Activated gamma-delta T cell treated with Interleukin-2 at 50 U/mL for 16 hours (primary cell): ENCODE data around the gene KRT74.

Source experiments
- DNase-seq: peaks from one replicate; pipeline ENCODE4 v3.0.0-alpha.2; 2020

The KRT74 gene

DNA sequence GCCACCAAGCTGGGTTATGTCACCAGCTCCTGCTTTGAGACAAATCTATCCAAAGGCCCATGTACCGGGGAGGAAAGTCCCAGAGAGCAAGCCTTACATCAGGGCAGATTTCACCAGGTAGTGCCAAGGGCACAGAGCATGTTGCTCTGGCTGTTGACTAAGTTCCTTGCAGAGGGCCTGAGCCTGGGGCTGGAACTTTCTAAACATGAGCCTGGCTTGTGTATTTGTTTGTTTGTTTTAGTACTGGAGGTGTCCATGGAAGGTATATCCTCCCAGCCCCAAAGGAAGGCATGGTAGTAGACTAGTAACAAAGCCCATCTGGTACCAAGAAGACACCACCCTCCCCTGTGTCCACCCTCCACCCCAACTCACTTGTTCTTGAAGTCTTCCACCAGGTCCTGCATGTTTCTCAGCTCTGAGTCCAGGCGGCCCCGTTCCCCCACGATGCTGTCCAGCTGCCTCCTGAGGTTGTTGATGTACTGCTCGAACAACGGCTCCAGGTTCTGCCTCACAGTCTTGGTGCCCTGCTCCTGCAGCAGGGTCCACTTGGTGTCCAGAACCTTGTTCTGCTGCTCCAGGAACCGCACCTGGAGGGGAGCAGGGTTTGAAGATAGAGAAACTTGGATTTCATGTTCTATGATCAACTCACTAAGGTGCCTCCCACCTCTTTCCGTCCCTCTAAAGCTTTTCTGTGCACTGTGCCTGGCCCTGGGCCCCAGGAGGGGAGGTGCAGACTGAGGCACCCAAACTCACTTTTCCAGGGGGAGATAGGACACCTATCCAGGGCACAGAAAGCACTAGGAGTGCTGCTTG is 54.9 kb downstream of the KRT74 start:
- no peak for DNase-seq

DNA sequence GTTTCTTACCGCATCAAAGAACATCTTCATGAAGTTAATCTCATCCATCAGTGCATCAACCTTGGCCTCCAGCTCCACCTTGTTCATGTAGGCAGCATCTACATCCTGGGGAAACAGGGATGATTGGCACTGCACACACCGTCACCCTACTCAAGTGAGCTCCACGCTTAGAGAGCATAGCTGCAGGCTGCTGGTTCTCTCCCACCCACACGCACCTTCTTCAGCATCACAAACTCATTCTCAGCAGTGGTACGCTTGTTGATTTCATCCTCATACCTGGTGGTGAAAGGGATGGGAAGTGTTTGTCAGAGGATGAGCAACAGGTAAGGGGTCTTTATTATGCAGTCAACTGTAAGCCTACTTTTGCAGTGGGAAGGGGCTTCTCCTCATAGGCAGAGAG is 55.8 kb downstream of the KRT74 start:
- DNase-seq: no peak

DNA sequence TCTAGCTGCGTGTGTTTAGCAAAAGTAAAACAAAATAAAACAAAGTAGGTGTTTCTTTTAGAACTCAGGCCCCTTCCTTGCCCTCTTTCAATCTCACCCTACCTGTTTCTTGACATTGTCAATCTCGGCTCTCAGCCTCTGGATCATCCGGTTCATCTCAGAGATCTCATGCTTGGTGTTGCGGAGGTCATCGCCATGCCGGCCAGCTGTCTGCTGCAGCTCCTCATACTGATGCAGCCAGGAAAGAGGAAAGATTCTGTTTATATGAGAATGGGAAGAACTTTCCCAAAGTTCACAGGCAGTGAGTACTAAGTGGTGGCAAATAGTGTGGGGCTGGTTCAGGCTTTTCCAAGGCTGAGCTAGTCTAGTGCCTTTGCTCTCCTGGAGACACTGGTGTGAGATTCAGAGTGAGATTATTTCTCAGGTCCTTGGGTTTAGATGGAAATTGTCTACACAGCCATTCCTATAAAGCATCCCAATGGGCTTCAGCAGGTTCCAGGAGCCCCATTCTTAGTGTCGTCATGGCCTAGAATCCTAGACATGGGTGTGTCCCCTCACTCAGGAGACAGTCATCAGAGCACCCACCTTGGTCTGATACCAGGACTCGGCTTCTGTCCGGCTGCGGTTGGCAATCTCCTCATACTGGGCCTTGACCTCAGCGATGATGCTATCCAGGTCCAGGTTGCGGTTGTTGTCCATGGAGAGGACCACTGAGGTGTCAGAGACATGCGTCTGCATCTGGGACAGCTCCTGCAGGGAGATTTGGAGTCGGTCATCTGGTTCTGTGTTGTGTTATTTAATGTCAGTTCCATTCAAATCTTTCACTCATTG is 56.4 kb downstream of the KRT74 start:
- DNase-seq: no peak

- DNase-seq: no peak
Observed at GRCh38 chr12:52515927-52516831, 57.5 kb downstream of the KRT74 start.
